HUES6 (cell line): Measurements from ENCODE around the gene FAM204A.

Source experiments
- H3K27ac ChIP-seq: 2 replicates; pipeline ENCODE4 v1.7.0; 2013; ENCODE audit warnings: low read depth, mild to moderate bottlenecking, low read length, inconsistent platforms
- H3K27me3 ChIP-seq: 2 replicates; pipeline ENCODE4 v1.6.1; 2013; ENCODE audit warnings: low read length; ENCODE audit not compliant: control insufficient read depth, insufficient read depth
- H3K36me3 ChIP-seq: 2 replicates; pipeline ENCODE4 v1.6.1; 2013; ENCODE audit warnings: low read length; ENCODE audit not compliant: control insufficient read depth, insufficient read depth
- H3K4me1 ChIP-seq: 2 replicates; pipeline ENCODE4 v1.6.1; 2013; ENCODE audit warnings: low read length; ENCODE audit not compliant: control insufficient read depth, insufficient read depth
- H3K4me3 ChIP-seq: 2 replicates; pipeline ENCODE4 v1.5.1; 2013; ENCODE audit warnings: low read depth, low read length
- H3K9ac ChIP-seq: one replicate; pipeline ENCODE4 v1.6.1; 2013; ENCODE audit warnings: mild to moderate bottlenecking, low read length
- H3K9me3 ChIP-seq: 2 replicates; pipeline ENCODE4 v1.6.1; 2013; ENCODE audit warnings: low read depth, low read length; ENCODE audit not compliant: control insufficient read depth, insufficient read depth

FAM204A gene

DNA sequence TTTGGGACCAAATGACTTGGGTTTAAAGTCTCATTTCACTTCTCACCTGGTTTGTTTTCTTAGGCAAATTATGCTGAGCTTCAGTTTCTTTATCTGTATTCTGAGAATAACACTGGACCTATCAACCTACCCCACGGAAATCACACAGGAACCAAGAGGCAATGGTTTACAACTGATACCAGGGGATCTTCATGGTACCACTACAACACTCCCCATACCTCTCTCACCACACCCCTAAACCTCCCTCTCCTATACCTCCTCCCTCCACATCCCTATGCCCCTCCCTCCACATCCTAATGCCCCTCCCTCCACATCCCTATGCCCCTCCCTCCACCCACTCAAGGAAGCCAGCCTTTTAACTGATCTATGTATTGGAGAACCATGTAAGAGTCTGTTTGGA lies 9.9 kb downstream of the FAM204A start:
- no peak overlapping the region for H3K4me3 ChIP-seq
- no peaks in the 10 kb centered on the region for H3K9me3 ChIP-seq
- no peak overlapping the region for H3K27ac ChIP-seq
- no peak overlapping the region for H3K9ac ChIP-seq
- H3K4me1 ChIP-seq = no peaks in the 10 kb centered on the region
- no peaks in the 10 kb centered on the region for H3K27me3 ChIP-seq
- H3K36me3 ChIP-seq = peaks cover 77% of the 10 kb centered on the region

GRCh38 chr10:118330295-118331076 lies 11.6 kb downstream of the FAM204A start:
- Histone ChIP-seq H3K9ac (no peak overlapping the region), H3K4me3 (no peak overlapping the region), H3K27ac (no peak overlapping the region), H3K9me3 (no peaks in the 10 kb centered on the region), H3K4me1 (no peaks in the 10 kb centered on the region), H3K27me3 (no peaks in the 10 kb centered on the region), H3K36me3 (peaks cover 84% of the 10 kb centered on the region)

- H3K9me3 ChIP-seq = no peaks in the 10 kb centered on the region
- H3K36me3 ChIP-seq = peaks cover 77% of the 10 kb centered on the region
- no peak overlapping the region for H3K4me3 ChIP-seq
- no peaks in the 10 kb centered on the region for H3K4me1 ChIP-seq
- H3K27ac ChIP-seq = no peak overlapping the region
- no peaks in the 10 kb centered on the region for H3K27me3 ChIP-seq
- H3K9ac ChIP-seq = no peak overlapping the region
Measured at GRCh38 chr10:118324140-118324539, 18.0 kb downstream of the FAM204A start.

DNA sequence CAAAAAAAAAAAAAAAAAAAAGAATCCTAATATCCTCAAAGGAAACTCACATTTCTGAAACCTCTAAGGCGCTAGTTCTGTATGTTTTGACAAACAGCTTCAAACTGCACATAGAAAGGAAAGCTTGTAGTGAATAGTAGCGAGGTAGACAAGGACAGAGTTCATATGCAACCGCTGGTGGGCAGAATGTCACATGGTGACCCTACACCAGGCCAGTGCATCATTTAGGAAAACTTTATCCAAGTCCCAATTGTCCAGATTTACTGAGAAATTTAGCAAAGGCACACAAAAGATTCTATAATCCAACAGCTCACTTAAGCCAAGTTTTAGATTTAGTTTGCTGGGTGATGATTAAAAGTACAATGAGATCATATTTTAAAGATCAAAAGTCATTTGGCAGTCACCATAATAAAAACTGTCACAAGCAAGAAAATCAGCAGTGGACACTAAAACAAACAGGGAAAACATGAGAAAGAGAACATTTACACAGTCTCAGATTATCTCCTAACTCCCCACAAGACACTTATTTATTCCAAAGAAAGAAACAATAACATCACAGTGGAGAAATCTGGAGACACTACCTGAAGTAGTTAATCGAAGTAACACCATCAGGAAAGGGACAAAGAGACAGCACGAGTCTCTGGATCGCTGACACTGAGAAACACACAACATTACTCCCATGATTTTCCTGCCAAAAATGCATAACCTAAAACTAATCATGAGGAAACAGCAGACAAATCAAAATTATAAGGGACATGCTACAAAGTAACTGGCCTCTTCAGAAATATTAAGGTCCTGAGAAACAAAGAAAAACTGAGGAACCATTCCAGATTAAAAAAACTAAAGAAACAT lies 20.2 kb downstream of the FAM204A start:
- H3K4me3 ChIP-seq = no peak overlapping the region
- no peak overlapping the region for H3K9ac ChIP-seq
- no peaks in the 10 kb centered on the region for H3K4me1 ChIP-seq
- H3K36me3 ChIP-seq = peaks cover 57% of the 10 kb centered on the region
- no peaks in the 10 kb centered on the region for H3K27me3 ChIP-seq
- no peaks in the 10 kb centered on the region for H3K9me3 ChIP-seq
- H3K27ac ChIP-seq = no peak overlapping the region

- no peaks in the 10 kb centered on the region for H3K4me1 ChIP-seq
- no peak overlapping the region for H3K4me3 ChIP-seq
- H3K9me3 ChIP-seq = no peaks in the 10 kb centered on the region
- peaks cover 19% of the 10 kb centered on the region; the same call in 1 of the 2 replicates for H3K36me3 ChIP-seq
- no peaks in the 10 kb centered on the region for H3K27me3 ChIP-seq
- H3K9ac ChIP-seq = no peak overlapping the region
- no peak overlapping the region for H3K27ac ChIP-seq
Measured at GRCh38 chr10:118315629-118316028, 26.5 kb downstream of the FAM204A start.

- Histone ChIP-seq H3K27me3 (no peaks in the 10 kb centered on the region), H3K9ac (no peak overlapping the region), H3K36me3 (peaks cover 20% of the 10 kb centered on the region), H3K9me3 (no peaks in the 10 kb centered on the region), H3K4me1 (no peaks in the 10 kb centered on the region), H3K27ac (no peak overlapping the region), H3K4me3 (no peak overlapping the region)
Measured at GRCh38 chr10:118314882-118315281, 27.2 kb downstream of the FAM204A start.

- H3K27me3 ChIP-seq = no peaks in the 10 kb centered on the region
- H3K4me3 ChIP-seq = no peak overlapping the region
- no peak overlapping the region for H3K9ac ChIP-seq
- H3K9me3 ChIP-seq = no peaks in the 10 kb centered on the region
- H3K4me1 ChIP-seq = no peaks in the 10 kb centered on the region
- no peak overlapping the region for H3K27ac ChIP-seq
- H3K36me3 ChIP-seq = peaks cover 30% of the 10 kb centered on the region
Measured at GRCh38 chr10:118311505-118311904, 30.6 kb downstream of the FAM204A start.

DNA sequence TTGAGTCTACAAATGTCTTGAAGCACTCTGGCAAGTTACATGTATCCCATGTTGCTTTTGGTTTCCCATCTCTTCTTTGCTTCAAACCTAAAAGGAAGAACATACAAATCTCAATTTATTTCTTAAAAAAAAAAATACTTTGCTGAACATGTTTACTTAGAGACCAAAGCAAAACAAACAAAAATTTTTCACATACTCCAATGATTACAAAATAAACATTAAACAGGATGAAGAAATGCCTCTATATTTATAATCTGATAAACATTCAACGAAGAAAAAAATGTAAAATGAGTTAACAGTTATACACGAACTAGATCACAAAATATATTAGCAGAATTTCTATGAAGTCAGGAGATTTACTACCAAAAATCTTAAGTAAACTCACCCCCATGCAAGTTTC lies 31.3 kb downstream of the FAM204A start:
- H3K36me3 ChIP-seq = peaks cover 34% of the 10 kb centered on the region
- H3K27ac ChIP-seq = no peak overlapping the region
- H3K9ac ChIP-seq = no peak overlapping the region

DNA sequence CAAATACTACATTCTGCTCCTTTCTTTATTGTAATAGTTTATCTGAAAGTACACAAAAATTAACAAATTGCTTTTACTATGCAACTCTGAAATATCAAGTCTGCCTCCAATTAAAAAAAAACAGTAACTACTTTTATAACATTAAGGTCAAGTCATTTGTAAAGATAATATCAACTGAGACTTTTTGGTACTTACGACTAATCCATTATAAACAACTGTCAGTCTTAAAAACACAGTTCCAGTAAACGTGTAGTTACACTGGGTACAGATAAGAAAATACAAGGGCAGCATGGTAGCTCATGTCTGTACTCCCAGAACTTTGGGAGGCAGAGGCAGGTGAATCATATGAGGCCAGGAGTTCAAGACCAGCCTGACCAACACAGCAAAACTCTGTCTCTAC lies 32.2 kb downstream of the FAM204A start:
- Histone ChIP-seq H3K4me1 (no peaks in the 10 kb centered on the region), H3K4me3 (no peak overlapping the region), H3K9ac (no peak overlapping the region), H3K27me3 (no peaks in the 10 kb centered on the region), H3K27ac (no peak overlapping the region), H3K36me3 (peaks cover 41% of the 10 kb centered on the region), H3K9me3 (no peaks in the 10 kb centered on the region)

More for the DNA sequence above, 31.3 kb downstream of the FAM204A start:
- Histone ChIP-seq H3K4me1 (no peaks in the 10 kb centered on the region), H3K9me3 (no peaks in the 10 kb centered on the region), H3K4me3 (no peak overlapping the region), H3K27me3 (no peaks in the 10 kb centered on the region)

DNA sequence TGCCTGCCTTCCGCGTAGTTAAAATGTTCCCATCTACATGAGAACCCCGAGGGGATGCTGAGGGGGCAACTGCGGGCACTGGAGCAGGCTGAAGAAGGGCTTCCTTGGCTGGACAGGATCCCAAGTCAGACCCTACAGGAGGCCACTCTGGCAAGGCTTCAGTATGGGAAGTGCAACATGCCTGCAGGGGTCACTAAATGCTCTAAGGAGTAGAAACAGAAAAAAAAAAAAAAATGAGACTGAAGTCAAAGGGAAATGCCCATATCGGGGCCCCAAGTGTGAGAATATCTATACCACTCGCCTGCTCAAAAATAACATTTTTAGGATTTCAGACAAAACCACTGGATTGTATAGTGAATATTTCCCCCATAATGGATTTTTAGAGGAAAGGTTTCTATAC lies 33.5 kb downstream of the FAM204A start:
- Histone ChIP-seq H3K27me3 (no peaks in the 10 kb centered on the region), H3K9ac (no peak overlapping the region), H3K4me3 (no peak overlapping the region), H3K4me1 (no peaks in the 10 kb centered on the region), H3K27ac (no peak overlapping the region), H3K36me3 (peaks cover 41% of the 10 kb centered on the region), H3K9me3 (no peaks in the 10 kb centered on the region)

DNA sequence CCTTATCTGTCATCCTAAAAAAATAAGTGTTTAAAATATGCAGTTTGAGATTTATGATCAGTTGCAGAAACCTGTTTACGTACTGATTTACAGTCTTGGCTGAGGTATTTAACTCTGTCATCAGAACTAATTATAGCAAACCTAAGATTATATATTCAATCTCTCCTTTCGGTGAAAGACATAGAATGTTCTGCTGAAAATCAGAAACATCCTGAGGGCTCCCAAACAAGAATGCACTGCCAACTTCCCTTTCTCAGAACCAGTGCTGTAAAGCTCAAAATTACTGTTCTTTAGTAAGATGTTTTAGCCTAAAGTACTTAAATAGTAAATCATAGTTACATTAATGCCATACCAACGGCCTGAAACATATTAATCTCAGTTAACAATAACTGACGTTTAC lies 34.3 kb downstream of the FAM204A start:
- H3K27me3 ChIP-seq = no peaks in the 10 kb centered on the region
- no peak overlapping the region for H3K27ac ChIP-seq
- H3K4me1 ChIP-seq = no peaks in the 10 kb centered on the region
- peaks cover 41% of the 10 kb centered on the region for H3K36me3 ChIP-seq
- H3K9me3 ChIP-seq = no peaks in the 10 kb centered on the region
- no peak overlapping the region for H3K9ac ChIP-seq
- H3K4me3 ChIP-seq = no peak overlapping the region
